Tongue (tissue), 2 donors: ENCODE data around the gene PEAR1. TPM values are rescaled to one million over a fixed set of nuclear protein-coding genes. Genes with fewer than 3 reads are reported as not detected.

ENCODE experiments used
- DNase-seq: peaks from one replicate; pipeline ENCODE4 v3.0.0-alpha.2; 2015
- total RNA-seq: library from RNA; depleted of rRNA; stranded (reverse); fragments of >200 nt; gene quantifications from one replicate; pipeline ENCODE4 v1.2.3, GENCODE V29; 2014

Gene PEAR1
- 13.6 TPM for total RNA-seq

DNA sequence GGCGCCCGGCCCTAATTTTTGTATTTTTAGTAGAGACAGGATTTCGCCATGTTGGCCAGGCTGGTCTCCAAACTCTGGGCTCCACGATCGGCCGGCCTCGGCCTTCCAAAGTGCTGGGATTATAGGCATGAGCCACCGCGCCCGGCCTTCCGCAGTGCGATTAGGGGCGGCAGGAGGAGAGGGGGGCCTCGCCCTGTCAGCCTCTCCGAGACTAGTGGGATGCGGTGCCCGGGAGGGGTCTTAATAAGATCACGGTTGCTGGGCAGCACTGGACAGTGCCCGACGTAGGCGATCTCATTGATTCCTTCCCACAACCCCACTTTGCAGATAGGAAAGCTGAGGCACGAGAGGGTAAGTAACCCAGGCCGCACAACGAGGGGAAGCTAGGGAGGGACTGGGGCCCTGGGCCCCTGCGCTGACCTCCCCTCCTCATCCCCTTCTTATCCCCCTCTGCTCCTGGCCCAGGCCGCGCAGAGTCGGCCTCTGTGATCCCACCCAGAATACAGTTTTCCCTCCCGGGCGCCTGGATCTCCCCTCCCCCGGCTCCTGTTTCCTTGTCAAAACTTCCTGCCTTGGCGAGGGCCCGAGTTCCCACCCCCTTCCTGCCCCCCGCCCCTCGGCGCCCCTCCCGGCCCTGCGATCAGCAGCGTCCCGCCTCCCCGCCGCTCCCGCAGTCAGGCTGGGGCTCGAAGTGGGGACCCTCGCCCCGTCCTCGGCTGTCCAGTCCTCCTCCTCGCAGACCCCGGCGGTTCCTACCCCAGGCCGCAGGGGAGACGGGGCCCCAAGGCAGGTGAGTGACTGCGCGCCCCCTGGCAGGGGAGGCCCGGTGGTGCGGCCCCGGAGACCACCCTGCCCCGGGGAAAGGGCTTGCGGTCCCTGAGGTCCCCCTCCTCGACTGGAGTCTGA, at the start of gene PEAR1:
TSS of gene PEAR1 (plus strand) at position 671 of the 906 bp plus-strand sequence. CDS start 10,209 bp downstream, outside the sequence.
- peak; percentile 77 for DNase-seq

DNA sequence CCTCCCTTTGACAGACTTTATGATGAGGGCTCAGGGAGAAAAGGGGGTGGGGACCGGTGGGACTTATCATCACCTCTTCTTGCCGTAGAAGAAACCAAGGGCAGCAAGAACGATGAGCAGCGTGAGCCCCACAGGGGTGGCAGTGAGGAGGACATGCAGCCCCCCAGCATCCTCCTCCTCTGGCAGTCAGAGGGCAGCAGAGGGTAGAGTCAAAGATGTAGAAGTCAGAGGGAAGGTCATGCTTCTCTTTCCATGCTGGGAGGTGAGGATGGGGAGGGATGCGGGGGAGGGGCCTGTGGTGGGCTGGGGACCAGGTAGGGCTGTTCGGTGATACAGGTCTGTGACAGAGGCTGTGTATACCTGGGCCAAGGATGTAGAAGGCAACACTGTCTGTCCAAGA, 49.4 kb upstream of the PEAR1 start:
- DNase-seq = no peak

DNA sequence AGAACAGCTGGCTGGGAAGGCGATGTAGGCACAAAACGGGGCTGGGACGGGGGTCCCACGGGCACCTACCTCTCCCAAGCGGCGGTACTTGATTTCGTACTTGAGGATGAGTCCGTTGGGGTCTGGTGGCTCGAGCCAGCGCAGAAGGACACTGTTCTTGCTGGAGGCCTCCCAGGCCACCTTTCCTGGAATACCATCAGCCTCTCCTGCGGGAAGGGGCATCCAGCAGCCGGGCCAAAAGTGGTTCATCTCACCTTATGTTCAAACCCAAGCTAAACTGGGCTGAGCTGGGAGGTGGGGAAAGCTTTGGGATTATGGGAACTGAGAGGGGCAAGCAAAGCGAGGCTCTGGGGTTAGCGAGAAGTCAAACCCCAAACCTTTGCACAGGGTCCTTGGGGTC, 48.9 kb upstream of the PEAR1 start:
- DNase-seq = no peak

DNA sequence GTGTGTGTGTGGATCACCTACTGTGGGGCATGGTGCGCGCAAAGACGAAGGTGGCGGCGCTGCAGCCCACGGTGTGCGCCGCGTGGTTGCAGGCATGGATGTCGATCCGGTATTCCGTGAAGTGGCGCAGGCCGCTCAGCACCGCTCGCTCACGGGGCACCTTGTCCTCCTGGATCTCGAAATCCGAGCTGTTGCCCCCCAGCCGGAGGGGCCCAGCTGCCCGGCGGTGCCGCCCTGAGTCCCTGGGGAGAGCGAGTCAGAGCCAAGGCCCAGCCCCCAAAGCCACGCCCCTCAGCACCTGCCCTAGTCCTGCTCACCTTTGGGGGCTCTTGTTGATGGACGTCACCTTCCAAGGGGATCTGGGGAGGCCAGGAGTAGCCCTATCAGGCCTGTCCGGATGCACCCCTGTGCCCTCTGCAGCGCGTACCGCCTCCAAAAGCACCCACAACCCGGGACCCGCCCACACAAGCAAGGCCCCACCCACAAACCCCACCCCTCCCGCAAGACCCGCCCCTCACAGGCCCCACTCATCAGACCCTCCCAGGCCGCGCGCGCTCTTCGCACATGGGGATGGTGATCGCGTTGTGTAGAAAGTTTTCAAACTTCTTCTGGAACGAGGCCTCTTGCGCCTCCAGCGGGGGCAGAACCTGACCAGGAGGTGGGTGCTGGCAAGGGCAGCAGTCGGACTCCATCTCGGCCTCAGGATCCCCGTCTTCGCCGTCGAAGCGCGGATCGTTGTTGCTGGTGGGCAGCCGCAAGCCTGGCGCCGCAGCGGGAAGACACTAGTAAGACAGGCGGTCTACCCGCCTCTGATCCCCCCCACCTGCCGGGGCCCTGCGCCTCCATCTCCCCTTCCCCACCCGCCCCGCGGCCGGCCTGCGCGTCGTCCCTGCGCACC, 48.2 kb upstream of the PEAR1 start:
- no peak for DNase-seq

DNA sequence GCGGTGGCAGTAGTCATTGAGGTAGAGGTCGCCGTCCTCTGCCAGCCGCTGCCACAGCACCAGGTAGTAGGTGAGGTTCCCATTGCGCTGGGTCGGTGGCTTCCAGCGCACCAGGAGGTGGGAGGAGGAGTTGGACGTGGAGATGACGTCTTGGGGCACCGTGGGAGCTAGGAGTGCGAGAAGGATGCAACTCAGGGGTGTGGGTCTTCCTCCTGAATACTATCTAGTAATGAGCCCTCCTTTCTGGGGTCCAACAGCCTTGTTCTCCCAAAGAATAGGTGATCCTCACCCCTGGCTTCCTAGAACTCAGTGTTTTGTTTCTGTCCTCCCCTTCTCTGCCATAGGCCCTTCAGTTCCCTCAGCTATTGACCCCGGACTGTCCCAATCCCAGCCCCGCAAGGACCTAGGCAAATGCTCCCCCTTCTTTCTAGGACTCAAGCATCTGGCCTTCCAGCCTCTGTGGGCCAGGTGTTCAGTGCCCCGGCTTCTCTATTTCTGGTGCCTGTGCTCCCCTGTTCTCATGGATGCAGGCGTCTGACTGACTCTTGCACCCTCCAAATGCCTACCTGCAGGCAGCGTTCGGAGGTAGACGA, 47.5 kb upstream of the PEAR1 start:
- no peak for DNase-seq

DNA sequence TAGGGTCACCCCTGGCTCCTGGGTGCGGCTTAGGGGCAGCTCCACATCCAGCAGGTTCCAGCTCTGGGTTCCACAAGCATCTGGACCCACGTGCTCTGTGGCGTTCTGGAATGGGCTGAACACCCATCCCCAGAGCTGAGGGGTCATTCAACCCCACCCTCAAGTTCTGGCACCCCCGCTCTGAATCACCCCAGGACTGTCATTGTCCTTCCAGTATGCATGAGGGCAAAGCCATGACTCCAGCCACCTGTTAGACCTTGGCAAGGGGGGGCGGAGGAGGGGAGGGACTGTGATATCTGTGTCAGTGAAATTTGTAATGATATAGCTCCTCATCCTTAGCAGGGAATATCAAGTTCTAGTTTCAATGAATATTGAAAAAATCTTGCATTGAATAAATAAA, 46.9 kb upstream of the PEAR1 start:
- no peak for DNase-seq

DNA sequence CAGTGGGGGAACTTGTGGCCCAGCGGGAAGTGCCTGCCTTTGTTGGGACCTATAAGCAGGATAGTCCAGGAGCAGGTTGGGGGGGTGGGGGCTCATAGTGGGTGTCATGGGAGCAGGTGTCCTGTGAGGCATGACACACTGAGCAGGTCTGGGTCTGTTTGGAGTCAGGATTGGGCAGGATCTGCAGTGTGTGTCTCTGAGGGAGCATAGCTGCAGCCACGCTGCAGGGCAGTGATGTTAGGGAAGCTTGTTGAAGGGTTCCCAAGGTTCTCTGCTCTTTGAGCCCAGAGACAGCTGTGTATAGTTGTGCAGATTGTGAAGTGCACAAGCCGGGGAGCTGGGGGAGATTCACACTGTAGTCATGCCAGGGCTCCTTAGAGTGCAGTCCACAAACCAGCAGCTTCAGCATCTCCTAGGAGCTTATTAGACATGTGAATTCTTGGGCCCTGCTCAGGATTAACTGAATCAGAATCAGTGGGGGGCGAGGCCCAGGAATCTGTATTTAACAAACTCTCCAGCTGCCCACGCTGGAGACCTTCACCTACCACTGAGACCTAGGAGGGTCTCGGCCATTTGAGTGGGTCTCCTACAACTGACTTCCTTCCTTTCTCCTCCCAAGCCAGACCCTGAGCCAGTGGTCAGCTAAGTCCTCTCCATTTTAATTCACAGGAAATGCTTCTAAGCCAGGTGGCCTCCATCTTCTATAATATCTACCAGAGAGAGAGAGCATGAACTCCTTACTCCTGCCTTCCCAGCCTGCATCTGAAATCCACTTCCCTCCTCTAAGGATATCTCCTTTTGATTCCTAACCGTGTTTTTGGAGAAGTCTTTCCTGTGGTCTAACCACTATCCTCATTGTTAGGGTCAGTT, 45.7 kb upstream of the PEAR1 start:
- no peak for DNase-seq

DNA sequence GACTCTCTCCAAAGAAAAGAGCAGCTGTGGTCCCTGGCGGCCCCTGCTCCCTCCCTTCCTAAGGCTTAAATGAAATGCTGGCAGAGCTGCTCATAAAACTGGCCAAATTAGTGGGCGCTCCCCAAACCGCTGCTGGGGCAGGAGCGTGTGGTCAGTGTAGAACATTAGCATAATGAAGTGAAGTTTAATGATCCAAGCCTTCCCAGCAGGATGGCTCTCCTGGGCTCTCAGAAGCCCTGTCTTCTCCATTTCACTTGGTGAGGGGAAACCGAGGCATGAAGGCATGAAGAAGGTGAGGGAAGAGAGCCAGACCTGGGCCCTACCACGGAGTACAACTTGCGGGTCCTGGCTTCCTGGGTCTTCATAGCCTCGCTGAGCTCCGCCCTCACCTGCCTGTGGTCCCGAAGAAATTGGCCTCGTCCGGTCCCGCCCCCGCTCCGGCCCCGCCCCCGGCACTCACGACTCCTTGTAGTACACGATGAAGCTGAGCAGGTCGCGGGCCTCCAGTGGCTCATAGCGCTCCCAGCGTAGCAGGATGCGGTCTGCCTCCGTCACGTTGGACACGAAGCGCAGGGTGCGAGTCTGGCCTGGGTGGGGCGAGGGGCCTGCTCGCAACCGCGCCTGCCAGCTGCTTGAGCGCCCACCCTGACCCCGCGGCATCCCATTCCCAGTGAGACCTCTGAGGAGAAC, 44.9 kb upstream of the PEAR1 start:
- no peak for DNase-seq

GRCh38 chr1:156849151-156849496, 44.4 kb upstream of the PEAR1 start:
- DNase-seq = no peak

GRCh38 chr1:156851779-156852417, 41.6 kb upstream of the PEAR1 start:
- DNase-seq = no peak

DNA sequence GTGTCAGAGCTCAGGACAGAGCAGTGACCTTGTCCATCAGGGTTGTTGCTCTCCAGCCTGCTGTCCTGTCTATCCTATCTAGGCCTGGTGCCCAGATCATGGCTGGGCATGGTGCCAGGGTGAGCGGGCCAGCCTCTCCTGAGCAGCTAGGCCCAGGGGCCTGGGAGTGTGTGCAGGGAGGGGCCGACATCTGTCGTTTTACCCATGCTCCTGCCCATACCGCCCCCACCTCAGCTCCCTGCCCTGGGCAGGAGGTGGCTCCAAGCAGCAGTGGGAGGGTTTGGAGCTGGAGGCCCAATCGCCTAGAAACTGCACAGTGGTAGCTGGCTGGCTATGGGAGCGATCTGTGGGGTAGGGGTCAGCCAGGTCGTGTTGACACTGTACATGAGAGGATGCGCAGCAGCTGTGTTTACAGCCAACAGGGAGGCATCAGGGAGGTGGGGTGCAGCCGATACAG, 41.1 kb upstream of the PEAR1 start:
- DNase-seq = peak; percentile 87

DNA sequence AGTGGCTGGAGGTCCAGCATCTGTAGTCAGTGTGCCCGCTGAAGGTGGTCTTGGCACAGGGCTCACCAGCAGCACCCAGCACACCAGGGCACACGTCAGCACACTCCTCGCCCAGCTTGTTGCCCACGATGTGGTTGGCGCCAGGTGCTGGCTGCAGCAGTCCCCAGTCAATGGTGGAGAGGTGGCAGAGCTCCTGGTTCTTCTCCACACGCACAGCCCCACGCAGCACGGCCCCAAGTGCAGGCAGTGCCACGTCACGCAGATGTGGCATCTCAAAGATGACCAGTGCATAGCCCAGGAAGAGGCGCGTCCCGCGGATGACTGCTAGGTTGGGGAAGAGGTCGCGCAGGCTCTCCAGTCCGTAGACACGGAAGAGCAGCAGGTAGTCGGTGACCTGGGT, 39.8 kb upstream of the PEAR1 start:
- no peak for DNase-seq

DNA sequence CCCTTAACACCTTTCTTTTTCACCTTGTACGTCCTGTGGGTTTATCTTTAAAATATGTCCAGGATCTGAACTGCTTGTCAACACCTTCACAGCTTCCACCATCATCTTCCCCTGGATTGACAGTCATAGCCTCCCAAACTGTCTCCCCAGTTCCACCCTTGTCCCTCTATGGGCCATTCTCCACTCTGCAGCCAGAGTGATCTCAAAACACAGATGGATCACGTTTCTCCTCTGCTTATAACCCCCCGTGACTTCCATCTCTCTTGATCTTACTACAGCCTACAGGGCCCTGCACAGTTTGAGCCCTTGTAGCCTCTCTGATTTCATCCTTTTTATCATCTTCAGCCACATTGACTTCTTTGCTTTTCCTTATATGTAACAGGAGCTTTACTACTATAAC, 38.9 kb upstream of the PEAR1 start:
- DNase-seq = no peak

- DNase-seq = no peak
Observed at GRCh38 chr1:156856282-156856785, 37.2 kb upstream of the PEAR1 start.

DNA sequence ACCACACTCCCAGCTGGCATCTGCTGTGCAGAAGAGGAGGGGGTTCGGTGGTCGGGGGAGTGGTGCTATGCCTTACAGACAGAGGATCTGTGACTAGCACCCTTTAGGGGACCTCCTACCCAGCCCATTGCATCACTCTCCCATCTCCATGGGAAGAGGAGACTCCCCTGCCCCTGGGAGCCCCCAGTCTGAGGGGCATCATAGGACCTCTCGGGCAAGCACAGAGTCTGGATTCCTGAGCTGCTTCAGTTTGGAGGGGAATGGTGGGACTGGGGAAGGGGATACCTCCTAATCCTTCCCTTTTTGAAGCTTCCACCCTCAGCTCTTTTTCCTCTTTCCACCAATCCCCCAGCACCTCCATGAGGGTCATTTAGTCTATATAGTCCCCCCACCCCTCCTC, 36.0 kb upstream of the PEAR1 start:
- DNase-seq = no peak

DNA sequence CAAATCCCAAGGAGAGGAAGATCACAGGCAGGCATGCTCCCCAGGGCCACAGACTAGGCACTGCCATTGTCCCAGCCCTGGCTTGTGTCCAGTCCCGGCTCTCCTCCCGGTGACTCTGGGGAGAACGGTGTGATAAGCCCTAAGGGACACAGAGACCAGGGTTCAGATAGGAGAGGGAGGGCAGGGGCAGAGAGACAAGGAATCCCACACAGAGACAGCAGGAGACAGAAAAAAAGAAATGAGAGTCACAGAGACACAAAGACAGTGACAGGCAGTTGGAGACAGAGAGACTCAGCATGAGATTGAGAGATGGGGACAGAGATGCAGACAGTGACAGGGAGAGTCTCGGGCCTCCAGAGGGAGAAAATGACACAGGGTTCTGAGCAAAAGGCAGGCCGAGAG, 35.0 kb upstream of the PEAR1 start:
- no peak for DNase-seq

DNA sequence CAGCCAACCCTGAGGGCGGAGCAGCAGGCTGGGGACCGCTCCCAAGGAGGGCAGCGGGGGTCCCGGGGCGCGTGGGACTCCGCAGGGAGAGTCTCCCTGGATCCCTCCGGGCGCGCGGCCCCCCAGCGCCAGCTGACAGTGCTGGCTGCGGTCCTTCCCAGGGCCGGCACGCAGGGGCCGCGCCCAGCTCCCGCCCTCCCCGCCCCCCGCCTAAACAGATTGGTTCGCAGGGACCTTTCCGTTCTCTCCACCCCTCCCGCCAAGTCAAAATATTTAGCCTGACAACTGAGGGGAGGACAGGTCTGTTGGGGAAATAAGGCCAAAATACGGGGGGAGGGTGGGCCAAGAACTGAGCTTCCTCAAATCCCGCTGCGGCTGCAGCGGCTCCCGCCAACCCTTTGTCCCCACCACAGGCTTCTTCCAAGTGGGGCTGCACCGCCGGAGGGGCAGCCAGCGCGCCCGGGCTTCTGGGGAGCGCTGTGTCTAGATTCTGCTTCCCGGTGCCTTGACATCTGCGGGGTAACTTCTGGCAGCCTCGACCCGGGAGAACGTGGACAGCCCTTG, 34.5 kb upstream of the PEAR1 start, which contains the start of gene INSRR:
TSS of gene INSRR (minus strand) at position 159 of the 564 bp plus-strand sequence. CDS start 496 bp downstream, outside the sequence.
- peak; percentile 53 for DNase-seq

DNA sequence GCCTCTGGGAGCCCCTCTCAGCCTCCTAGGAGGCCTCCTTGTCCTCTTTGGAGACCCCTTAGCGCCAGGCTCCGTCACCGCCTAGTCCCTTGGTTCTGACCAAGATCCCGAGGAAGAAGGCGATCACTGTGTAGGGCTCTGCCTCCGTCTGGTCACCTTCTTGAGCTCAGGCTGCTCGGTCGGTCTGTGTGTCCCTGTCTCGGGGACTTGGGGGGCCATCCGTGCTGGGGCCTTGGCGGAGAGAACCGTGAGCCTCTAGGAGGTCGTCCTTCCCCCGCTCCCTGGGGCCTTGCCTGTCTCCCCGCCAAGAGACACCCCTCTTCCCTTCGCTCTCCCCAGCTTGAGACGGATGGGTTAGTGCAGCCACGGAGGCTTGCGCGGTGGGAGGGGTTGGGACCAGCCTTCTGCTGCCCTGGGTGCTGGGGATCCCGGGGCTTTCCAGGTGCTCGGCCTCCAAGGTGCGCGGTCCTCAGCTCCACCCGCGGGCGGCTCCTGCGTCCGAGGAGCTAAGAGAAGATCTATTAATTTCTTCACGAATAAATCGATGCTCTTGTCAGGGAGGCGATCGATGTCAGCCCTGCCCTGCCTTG, 33.9 kb upstream of the PEAR1 start:
- no peak for DNase-seq

- DNase-seq = peak; percentile 74
Observed at GRCh38 chr1:156860113-156860627, 33.3 kb upstream of the PEAR1 start.
